Measurements from ENCODE around the gene TULP4. TPM values are rescaled to one million over a fixed set of nuclear protein-coding genes. Genes with fewer than 3 reads are reported as not detected.

TULP4 gene
- total and polyA plus RNA-seq, 2 of the 8 experiments (the other 6 are each of a cell fraction or from before 2014, with no cell fraction given): 7.7 to 51.6 TPM

DNA sequence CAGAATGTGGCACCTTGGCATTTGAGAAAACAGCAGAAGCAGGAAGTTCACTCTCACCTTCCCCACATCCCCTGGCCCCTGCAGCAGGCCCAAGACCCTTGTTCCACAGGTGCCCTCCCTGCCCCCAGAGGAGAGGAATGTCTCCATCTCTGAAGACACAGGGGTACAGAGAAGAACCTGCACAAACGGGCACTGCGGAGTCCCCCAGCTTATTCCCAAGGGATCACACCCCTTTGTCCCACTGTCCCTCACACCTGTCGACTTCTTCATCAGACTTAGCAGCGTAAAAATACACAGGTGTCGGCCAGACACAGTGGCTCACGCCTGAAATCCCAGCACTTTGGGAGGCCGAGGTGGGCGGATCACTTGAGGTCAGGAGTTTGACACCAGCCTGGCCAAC lies 204.8 kb downstream of the TULP4 start (continued):
- no peak for TF ChIP-seq SUZ12 (IDR thresholded peaks at IDR 0.05; ENCODE audit: low read length)
- no peak for TF ChIP-seq POU5F1 (IDR thresholded peaks at IDR 0.05; ENCODE audit: low read depth, low read length)
- TF ChIP-seq KDM4A (IDR thresholded peaks at IDR 0.05; ENCODE audit: low read depth, low read length, severe bottlenecking): no peak
- TF ChIP-seq GABPA (IDR thresholded peaks at IDR 0.05; ENCODE audit: borderline replicate concordance, insufficient read depth, low read length): no peak
- no peak for TF ChIP-seq JUND (IDR thresholded peaks at IDR 0.05; ENCODE audit: low read length)
